ENCODE results near the gene ZNF384. TPM values are rescaled to one million over a fixed set of nuclear protein-coding genes. Genes with fewer than 3 reads are reported as not detected.
A peak's percentile ranks its signal among the peaks of the same experiment; 100 is the strongest.

ZNF384 gene
- total RNA-seq, 1 experiment from 2014 or later = 26.5 TPM

DNA sequence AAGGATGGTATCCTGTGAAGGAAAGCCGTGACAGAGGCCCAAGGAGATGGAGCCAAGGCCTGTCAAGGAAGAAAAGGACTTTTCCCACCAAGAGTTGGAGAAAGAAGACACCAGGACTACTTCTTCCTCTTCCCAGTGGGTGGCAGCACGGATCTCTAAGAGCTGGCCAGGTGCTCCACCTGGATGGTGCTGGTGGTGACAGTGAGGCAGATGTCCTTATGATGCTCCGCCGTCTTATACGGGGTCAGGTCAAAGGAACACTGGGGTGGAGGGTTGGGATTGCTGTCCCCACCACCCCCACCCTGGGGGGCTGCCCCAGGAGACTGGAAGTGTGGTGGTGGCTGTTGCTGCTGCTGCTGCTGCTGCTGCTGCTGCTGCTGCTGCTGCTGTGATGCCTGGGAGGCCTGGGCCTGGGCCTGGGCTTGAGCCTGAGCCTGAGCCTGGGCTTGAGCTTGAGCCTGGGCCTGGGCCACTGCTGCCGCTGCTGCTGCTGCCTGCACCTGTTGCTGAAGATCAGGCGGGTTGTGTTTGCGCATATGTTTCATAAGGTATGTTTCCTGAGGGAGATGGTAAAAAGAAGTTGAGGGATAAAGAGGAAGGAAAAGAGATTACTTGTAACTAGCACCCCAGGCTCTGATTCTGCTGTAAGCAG, 21.5 kb downstream of the ZNF384 start:
- peak; percentile 14 for DNase-seq (ENCODE audit: low read depth)
- in situ Hi-C loops (cut with HindIII; ENCODE audit: low pct_unique_long_range_greater_than_20kb, low sequenced_read_pairs) = no loop called here

GRCh38 chr12:6666211-6666610, 23.0 kb downstream of the ZNF384 start:
- DNase-seq (ENCODE audit: low read depth) = no peak
- in situ Hi-C loops (cut with HindIII; ENCODE audit: low pct_unique_long_range_greater_than_20kb, low sequenced_read_pairs) = no loop called here

GRCh38 chr12:6664902-6665301, 24.3 kb downstream of the ZNF384 start:
- in situ Hi-C loops (cut with HindIII; ENCODE audit: low pct_unique_long_range_greater_than_20kb, low sequenced_read_pairs) = no loop called here
- no peak for DNase-seq (ENCODE audit: low read depth)

DNA sequence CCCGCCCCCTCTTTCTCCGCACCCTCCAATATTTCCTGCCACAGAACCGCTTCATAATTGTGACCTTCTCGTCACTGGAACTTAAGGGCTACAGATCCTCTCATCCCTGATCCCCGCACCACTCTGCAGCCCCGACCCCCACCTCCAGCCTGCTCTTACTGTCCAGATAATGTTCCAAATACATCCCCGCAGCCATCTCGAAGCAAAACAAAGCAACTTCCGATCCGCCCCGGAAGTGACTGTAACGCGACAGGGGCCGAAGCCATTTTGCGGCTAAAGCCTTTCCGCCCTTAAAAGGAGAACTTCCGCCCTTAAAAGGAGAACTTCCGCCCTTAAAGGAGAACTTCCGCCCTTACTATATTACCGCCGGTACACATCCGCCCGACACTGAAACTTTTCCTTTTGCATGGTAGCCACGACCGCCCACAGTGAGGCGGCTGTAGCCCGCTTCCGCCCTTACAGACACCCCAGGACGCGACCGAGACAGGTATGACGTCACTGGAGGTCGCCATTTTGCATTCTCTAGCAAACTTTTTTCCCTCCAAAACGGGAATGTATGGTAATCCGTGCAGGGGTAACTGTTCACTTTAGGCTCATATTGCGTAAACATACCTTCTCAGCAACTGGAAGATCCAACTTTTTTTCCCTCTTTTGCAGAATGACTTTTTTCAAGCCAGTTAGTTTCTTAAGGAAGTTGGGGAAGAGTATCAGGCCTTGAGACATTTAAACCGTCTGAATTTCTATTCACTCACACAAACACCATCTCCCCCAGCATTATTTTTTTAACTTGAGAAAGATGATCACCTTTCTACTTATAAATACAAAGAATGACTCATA, 26.1 kb downstream of the ZNF384 start, which contains the start of gene ING4:
ING4 (minus strand) TSS at position 214 of the 837 bp plus-strand sequence; CDS start at position 196, 18 bp downstream.
- in situ Hi-C loops (cut with HindIII; ENCODE audit: low pct_unique_long_range_greater_than_20kb, low sequenced_read_pairs) = no loop called here
- peak; percentile 99 for DNase-seq (ENCODE audit: low read depth)

GRCh38 chr12:6662602-6662905, 26.6 kb downstream of the ZNF384 start:
- in situ Hi-C loops (cut with HindIII; ENCODE audit: low pct_unique_long_range_greater_than_20kb, low sequenced_read_pairs) = no loop called here
- no peak for DNase-seq (ENCODE audit: low read depth)

- no peak for DNase-seq (ENCODE audit: low read depth)
- in situ Hi-C loops (cut with HindIII; ENCODE audit: low pct_unique_long_range_greater_than_20kb, low sequenced_read_pairs) = no loop called here
Observed at GRCh38 chr12:6653987-6654386, 35.2 kb downstream of the ZNF384 start.

DNA sequence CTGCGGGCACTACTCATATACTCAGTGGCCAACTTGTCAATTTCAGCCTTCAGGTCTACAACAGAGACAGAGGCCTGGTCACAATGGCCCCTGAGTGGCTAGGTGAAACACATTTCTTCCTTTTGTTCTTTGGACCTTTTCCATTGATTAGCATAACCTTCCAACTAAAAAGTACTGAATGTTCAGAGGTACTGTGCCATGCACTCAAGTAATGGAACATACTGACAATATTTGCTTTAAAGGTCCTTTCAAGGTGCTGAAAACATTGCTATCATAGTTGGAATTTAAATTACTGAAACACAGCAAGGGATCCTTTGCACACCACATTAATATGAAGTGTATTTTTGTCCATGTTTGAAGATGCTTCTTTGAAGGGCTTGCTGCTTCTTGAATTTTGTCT, 35.8 kb downstream of the ZNF384 start:
- in situ Hi-C loops (cut with HindIII; ENCODE audit: low pct_unique_long_range_greater_than_20kb, low sequenced_read_pairs) = no loop called here
- DNase-seq (ENCODE audit: low read depth) = no peak

GRCh38 chr12:6652391-6652790, 36.8 kb downstream of the ZNF384 start:
- DNase-seq (ENCODE audit: low read depth) = no peak
- in situ Hi-C loops (cut with HindIII; ENCODE audit: low pct_unique_long_range_greater_than_20kb, low sequenced_read_pairs) = no loop called here

DNA sequence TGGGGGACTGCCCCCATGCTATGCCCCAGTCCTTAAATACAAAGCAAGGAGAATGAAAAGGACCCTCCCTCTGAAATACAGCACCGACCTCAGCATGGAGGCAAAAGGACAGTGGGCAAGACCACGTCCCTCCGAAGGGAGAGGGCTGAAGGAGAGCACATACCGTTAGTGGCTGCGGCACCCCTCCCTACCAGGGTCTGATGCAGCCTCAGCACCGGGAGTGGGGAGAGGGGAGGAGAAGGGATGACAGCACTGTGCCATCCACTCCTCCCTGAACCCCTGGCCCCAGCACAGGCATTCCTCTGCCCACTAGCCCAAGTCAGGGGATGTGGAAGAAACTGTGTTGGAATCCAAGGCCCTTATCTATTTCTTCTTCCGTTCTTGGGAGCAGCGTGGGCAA, 38.3 kb downstream of the ZNF384 start:
- in situ Hi-C loops (cut with HindIII; ENCODE audit: low pct_unique_long_range_greater_than_20kb, low sequenced_read_pairs) = no loop called here
- no peak for DNase-seq (ENCODE audit: low read depth)

- in situ Hi-C loops (cut with HindIII; ENCODE audit: low pct_unique_long_range_greater_than_20kb, low sequenced_read_pairs) = no loop called here
- DNase-seq (ENCODE audit: low read depth) = peak; percentile 38
Observed at GRCh38 chr12:6647083-6647604, 42.0 kb downstream of the ZNF384 start, which contains the start of gene ACRBP. TSS of gene ACRBP (minus strand) at chr12:6647432. CDS start at chr12:6647366, 66 bp downstream.

DNA sequence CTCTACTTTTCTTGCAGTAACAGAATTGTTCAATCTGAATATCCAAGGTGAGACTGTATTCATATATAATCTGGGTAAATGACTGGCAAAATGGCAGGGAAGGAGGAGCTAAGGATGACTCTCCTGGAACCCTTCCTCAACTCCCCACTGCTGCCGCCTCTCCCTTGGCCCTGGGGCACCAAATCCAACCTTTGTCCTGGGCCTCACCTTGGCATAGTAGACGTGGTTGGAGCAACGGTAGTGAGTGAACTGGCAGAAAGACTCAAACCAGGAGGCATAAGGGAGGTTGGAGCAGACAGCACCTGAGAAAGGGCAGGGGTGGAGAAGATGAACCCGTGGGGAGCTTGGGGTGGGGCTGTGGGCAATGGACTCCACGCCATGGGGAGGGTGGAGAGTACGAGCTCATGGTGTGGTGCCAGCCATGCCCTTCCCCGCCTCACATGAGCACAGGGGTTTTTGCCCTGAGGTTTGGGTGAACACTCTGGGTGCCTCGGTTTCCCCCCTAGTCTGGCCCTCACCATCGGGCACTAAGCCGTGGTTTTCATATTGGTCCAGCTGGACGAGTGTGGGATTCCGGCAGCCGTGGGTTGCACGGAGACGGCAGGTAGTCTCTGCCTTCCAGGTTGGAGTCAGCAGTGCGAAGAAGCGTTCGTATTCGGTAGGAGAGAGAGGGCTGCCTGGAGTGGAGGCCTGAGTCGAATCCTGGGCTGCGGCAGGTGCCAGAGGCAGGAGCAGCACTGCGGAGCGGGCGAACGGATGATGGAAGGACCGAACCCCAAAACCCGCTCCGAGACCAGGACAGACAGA, 42.7 kb downstream of the ZNF384 start:
- in situ Hi-C loops (cut with HindIII; ENCODE audit: low pct_unique_long_range_greater_than_20kb, low sequenced_read_pairs) = no loop called here
- no peak for DNase-seq (ENCODE audit: low read depth)

GRCh38 chr12:6644903-6645302, 44.3 kb downstream of the ZNF384 start:
- in situ Hi-C loops (cut with HindIII; ENCODE audit: low pct_unique_long_range_greater_than_20kb, low sequenced_read_pairs) = no loop called here
- no peak for DNase-seq (ENCODE audit: low read depth)

DNA sequence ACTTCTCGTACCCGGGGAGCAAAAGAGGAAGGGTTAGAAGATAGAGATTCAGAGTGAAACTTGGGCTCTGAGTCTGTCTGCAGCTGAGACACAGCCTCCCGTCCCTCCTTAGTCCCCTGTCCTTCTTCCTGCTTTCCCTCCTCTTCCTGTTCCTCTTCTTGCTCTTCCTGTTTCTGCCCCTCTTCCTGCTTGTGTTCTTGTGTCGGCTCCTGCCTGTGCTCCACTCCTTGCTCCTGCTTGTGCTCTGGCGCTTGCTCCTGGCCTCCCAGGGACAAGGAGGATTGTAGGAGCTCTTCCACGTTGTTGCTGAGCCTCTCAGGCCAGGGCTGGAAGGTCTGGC, 44.9 kb downstream of the ZNF384 start:
- in situ Hi-C loops (cut with HindIII; ENCODE audit: low pct_unique_long_range_greater_than_20kb, low sequenced_read_pairs) = no loop called here
- no peak for DNase-seq (ENCODE audit: low read depth)

GRCh38 chr12:6643569-6644256, 45.5 kb downstream of the ZNF384 start:
- DNase-seq (ENCODE audit: low read depth) = no peak
- in situ Hi-C loops (cut with HindIII; ENCODE audit: low pct_unique_long_range_greater_than_20kb, low sequenced_read_pairs) = no loop called here

DNA sequence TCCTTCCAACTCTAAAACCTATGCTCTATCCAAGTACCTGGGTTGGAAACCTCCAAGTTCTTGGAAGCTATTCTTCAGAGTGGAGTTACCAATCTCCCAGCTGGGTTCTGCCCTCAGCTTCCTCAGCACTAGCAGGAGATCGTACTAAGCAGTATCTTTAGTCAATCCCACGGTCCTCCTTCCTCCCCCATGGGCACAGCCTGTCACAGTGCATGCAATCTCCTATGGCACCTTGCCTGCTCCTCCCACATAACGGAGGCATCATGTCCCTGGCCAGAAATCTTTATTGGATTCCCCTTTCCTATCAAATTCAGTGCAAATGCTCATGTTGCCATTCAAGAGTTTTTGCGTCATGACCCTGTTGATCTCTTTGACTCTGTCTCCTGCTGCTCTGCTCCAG, 48.0 kb downstream of the ZNF384 start:
- in situ Hi-C loops (cut with HindIII; ENCODE audit: low pct_unique_long_range_greater_than_20kb, low sequenced_read_pairs) = no loop called here

GRCh38 chr12:6640497-6640896, 48.7 kb downstream of the ZNF384 start:
- in situ Hi-C loops (cut with HindIII; ENCODE audit: low pct_unique_long_range_greater_than_20kb, low sequenced_read_pairs) = no loop called here
- DNase-seq (ENCODE audit: low read depth) = no peak

More for the DNA sequence above, 48.0 kb downstream of the ZNF384 start:
- DNase-seq (ENCODE audit: low read depth) = no peak

DNA sequence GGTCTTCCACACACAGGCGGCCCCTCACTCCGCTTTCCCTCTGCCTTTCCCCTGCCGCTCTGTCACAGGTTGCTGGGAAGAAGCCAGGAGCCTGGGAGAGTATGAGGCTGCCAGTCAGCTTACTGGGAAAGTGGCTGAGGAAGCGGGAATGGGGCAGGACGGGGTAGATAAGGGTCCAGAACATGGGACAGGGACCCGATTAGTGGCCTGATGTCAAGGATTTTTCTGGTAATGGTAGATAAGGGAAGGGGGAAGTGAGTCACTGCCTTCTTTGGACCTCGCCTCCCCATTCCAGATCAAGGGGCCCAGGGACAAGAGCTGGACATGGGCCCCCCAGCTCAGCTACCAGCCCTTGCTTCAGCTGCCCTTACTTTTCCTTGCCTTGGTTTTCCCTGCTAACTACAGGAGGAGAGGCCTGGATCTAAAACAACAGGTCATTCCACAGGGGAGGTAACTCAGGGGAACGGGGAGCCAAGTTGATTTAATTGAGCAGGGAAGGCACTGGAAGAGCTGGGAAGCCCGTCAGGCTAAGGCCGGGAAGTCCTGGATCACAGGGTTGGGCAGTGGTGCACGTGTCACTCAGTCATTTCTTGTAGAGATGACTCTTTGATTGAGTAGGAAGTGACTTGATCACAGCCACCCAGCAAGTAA, 49.9 kb downstream of the ZNF384 start:
- DNase-seq (ENCODE audit: low read depth) = no peak
- in situ Hi-C loops (cut with HindIII; ENCODE audit: low pct_unique_long_range_greater_than_20kb, low sequenced_read_pairs) = no loop called here

DNA sequence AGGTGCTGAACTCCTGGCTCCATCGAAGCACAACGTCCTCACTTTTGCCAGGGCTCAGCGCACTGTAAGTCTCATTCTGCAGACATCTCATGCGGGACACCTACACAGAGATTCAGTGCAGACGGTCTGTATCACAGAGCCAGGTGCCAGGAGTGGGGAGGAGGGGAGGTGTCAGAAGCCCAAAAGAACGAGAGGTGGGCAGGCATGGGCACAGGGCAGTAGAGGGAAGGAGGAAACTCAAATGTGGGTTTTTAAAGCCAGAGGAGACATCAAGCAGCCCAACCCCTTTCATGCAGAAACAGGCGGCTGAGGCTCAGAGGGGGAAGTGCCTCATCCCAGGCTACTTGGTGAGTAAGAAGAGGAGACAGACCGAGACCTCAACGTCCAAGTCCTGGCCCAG, 50.9 kb downstream of the ZNF384 start:
- no peak for DNase-seq (ENCODE audit: low read depth)

More for the DNA sequence above, 50.9 kb downstream of the ZNF384 start:
- in situ Hi-C loops (cut with HindIII; ENCODE audit: low pct_unique_long_range_greater_than_20kb, low sequenced_read_pairs) = no loop called here

All from Caki2 (cell line).